NCI-H774 (cell line): ENCODE data around the gene PRDX1.

ENCODE experiments used
- DNase-seq: peaks from one replicate; lab custom pipeline; 2025; lab: John Stamatoyannopoulos, UW

Gene PRDX1

GRCh38 chr1:45465277-45465676, 56.4 kb downstream of the PRDX1 start:
- no peak for DNase-seq
